Inferior parietal cortex (tissue), 1 donor: ENCODE data around the gene SMIM23.
A peak's percentile ranks its signal among the peaks of the same experiment; 100 is the strongest.

Source experiments
- DNase-seq: peaks from one replicate; pipeline ENCODE4 v3.0.0-alpha.2; 2016; ENCODE audit errors: extremely low spot score

SMIM23 gene

DNA sequence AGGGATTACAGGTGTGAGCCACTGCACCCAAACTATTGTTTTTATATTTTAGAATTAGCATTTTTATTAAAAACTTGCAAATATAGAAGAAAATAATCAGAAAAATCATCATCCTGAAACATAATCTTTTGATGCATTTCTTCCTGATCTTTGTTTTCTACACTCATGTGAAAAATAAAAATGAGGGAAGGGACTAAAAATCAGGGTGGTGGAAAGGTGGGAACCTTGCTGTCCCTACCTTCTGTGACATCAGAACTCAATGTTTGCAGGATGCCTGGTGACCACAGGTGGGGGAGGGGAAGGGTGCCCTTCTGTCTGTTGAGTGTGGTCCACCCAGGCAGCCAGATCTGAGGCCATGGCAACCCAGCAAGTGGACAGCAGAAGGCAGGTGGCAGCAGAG, at the start of gene SMIM23:
TSS of gene SMIM23 (plus strand) at position 301 of the 400 bp plus-strand sequence. CDS start at position 356, 55 bp downstream.
- DNase-seq, result no peak

GRCh38 chr5:171736976-171737891, 48.4 kb upstream of the SMIM23 start:
- no peak for DNase-seq

DNA sequence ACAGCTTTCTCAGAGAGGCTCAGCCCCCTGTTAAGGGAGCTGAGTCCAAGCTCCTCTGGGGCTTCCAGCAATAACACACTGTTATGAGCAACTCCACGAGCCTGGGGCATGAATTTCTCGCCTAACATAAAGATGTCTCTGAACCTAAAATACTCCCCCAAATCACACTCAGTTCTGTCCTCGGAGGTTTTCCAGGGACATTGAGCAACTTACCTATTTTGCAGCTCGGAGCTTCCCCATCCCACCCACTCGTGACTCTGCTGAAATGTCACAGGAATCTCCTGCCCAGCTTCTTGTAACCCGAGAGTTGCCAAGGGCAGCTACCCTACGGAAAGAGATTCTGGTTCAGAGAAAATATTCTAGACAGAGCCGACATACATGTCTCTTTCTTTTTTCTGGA, 47.1 kb upstream of the SMIM23 start:
- DNase-seq, result no peak

DNA sequence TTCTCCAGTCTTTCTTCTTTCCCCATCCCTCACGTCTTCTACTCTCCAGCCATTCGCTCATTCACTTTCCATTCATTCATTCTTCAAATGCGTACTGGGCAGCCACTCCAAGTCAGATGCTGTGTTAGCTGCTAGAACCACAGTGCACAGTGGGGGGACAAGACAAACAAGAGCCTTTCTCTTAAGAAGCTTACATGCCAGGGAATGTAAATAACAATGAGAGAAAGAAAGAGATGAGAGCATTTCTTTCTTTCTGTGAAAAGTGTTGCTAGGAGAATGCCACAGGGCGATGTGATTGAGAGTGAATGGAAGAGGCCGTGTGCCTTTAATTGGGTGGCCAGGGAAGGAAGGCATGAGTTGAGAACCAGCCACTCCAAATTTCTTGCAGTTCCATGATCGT, 46.3 kb upstream of the SMIM23 start:
- no peak for DNase-seq

GRCh38 chr5:171743436-171744076, 42.1 kb upstream of the SMIM23 start:
- no peak for DNase-seq

- no peak for DNase-seq
Observed at GRCh38 chr5:171744264-171744663, 41.4 kb upstream of the SMIM23 start.

DNA sequence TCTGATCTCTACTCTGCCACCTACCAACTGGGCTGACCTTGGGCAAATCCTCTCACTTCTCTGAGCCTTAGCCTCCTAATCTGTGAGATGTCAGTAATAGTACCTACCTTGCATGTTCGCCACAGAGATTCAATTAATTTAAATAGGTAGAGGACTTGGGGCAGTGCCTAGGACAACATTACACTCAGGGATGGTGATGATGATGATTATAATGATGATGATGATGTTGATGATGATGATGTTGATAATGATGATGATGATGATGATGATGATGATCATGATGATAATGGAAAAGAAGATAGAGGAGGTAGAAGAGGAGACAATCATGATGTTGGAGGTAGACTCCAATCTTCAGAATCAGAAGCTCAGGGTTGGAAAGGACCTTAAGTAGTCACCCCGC, 40.7 kb upstream of the SMIM23 start:
- no peak for DNase-seq

DNA sequence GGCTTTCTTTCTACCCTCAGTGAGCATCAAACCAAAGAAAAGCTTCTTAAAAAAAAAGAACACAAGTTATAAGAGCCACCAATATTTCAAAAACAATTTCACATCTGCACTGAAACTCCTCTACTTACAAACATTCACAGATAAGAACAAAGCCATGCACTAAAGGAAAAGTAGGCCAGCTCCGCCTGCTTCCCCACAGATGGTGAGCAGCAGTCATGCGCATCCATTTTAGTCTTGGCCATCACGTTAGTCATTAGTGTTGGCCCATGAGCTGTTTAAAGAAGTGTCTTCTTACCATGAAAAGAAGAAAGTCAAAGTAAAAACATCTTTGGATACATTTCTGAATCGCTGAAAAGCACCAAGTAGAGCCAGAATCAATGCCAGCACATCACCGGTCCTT, 40.0 kb upstream of the SMIM23 start:
- DNase-seq, result peak; percentile 50

DNA sequence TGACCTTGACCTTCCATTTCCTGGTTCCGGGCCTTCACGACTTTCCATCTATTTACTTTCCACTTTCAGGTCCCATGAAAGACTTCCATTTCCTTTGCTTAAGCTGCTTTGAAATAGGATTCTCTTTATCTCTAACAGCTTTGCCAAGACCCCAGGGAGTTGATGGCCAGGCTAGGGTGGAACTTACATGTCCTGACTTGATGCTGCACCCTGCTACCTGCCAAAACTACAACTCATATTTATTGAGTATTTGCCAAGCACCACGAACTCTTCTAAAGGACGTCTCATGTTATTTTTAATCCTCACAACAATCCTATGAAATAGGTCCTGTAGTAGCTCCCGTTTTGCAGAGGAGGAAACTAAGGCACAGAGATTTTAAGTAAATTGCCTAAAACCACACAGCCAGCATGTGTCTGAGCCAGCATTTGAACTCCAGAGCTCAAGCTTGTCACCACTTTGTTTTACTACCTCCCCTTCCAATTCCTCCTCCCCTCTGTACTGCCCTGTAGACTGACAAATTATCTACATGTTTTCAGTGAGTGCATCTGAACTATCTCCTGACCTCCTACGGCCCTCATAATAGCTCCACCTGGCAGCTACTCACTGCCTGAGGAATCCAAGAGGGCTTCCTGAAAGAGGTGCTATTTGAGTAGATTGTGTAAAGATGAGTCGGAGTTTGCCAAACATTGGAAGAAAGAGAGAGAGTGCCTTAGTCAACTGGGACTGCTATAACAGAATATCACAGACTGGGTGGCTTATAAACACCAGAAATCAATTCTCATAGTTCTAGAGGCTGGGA, 38.4 kb upstream of the SMIM23 start:
- no peak for DNase-seq

- DNase-seq, result no peak
Observed at GRCh38 chr5:171748720-171749119, 36.9 kb upstream of the SMIM23 start.

DNA sequence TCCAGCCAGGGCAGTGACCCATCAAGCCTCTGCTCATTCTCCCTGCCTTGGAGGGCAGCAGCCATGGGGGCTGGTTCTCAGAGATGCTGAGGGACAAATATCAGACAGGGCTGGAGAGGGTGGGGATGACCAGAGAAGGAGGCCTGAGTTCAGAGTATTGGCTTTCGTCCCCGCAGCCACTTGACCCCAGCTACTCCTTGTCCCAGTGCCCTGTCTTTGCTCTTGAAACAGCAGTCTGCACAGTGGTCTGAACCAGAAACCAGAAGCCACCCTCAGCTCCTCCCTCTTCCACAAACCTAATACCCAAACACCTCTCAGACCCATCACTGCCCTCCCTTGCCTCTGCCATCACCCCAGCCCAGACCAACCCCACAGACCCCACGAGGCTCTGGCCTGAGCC, 36.3 kb upstream of the SMIM23 start:
- DNase-seq, result no peak

- no peak for DNase-seq
Observed at GRCh38 chr5:171750311-171750788, 35.3 kb upstream of the SMIM23 start.

GRCh38 chr5:171755354-171755821, 30.2 kb upstream of the SMIM23 start:
- no peak for DNase-seq

GRCh38 chr5:171757853-171758535, 27.6 kb upstream of the SMIM23 start:
- no peak for DNase-seq

DNA sequence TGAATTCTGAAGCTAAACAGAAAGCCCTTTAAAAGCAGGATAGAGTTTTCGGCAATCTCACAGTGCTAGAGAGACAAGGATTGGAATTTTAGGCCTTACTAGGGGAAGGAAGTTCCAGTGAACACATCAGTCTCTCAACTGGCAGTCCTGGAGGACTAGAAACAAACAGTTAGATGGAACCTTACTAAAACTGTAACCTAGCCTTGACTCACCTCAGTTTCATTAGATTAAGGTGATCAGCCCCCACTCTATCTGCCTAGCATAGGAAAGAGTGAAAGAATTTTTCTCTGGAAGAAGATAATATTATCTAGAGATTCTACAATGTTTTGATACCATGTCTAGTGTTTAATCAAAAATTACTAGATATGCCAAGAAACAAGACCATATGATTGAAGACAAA, 25.8 kb upstream of the SMIM23 start:
- DNase-seq, result no peak

GRCh38 chr5:171762021-171762608, 23.5 kb upstream of the SMIM23 start:
- no peak for DNase-seq

DNA sequence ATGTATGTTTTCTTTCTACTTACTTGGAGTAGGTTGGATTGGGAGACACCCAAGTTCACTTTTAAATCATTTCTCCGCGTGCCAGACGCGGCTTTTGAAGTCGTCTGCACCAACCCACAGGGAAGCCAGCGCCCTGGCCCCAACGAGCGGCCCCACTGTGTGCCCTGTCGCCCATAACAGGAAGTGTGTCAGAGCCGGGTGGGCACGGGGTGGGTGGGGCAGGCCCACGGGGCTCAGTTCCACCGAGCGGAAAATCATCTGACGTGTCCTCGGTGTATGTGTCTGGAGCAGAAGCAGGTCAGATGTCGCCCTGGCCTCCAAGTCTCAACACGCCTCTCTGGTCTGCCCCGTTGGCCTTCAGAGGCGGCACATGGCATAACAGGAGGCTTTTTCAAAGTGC, 22.7 kb upstream of the SMIM23 start:
- no peak for DNase-seq

DNA sequence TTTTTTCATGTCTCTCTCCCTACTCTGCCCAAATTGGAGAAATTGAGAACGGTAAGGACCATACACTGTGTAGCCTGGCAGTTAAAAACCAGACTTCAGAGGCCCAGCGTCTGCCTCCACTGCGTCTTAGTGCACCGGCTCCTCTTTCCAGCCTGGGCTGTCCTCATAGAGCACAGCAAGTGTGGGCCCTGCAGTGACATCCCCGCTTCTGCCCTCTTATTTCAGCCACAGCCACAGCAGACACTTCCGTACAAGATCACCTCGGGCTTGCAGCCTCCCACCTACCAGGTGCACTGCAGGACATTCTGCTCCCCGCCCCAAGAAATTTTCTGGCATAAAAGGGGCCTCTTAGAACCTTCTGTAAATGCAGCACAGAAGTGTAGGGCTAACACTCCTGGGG, 21.4 kb upstream of the SMIM23 start:
- DNase-seq, result no peak

DNA sequence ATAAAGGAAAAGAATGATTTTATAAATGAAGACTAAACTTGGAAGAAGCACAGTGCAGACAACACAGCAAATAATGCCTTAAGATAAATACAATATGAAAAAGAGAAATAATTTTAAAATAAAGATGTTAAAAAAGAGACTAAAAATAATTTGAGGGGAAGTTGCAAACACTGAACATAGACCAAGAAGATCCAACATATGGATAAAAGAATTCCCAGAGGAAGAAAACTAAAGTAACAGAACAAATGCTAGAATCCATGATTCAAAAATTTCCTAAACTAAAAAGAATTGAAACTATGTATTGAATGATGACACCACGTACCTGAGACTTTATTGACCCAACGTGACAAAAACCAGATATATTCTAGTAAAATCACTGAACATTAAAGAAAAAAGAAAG, 18.7 kb upstream of the SMIM23 start:
- DNase-seq, result no peak

DNA sequence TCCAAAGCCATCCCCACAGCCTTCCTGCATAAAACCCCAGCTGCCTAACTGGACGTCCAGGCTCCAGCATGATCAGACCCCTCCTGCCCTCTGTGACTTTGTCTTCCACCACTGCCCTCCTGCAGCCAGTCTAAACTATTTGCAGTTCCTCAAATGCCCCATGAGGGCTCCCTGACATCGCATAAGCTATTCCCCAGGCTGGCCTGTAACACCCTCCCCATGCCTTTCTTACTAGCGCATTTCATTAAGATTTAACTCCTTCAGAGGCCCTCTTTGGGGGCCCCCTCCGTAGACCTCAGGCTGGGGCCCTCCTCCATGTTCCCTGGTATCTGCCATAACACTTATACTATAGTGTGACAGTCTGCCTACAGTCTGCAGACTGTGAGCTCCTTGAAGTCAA, 15.5 kb upstream of the SMIM23 start:
- no peak for DNase-seq

GRCh38 chr5:171771856-171772255, 13.8 kb upstream of the SMIM23 start:
- no peak for DNase-seq
